Calu3 (cell line): ENCODE measurements around the gene TM4SF4. TPM values are rescaled to one million over a fixed set of nuclear protein-coding genes. Genes with fewer than 3 reads are reported as not detected.

ENCODE experiments used
- BruUV-seq: library from RNA; stranded (reverse); fragments of 400-500 nt; replicated peaks from 2 replicates; lab custom pipeline; 2021; lab: Mats Ljungman, UMichigan
- CTCF ChIA-PET: fragments of 300-600 bp; sonication (Branson Sonifier 250); formaldehyde crosslinking; loops from one replicate; lab custom pipeline; 2022; ENCODE audit warnings: antibody characterized with exemption; lab: Charles Lee
- DNase-seq: peaks from one replicate; pipeline ENCODE4 v3.0.0; 2022
- H3K27ac Mint-ChIP-seq: one replicate; pipeline ENCODE4 v1.8.0; 2022; ENCODE audit warnings: mixed read lengths; ENCODE audit not compliant: unreplicated experiment
- H3K27me3 Mint-ChIP-seq: one replicate; pipeline ENCODE4 v1.8.0; 2022; ENCODE audit warnings: mixed read lengths; ENCODE audit not compliant: unreplicated experiment
- H3K36me3 Mint-ChIP-seq: one replicate; pipeline ENCODE4 v1.8.0; 2022; ENCODE audit warnings: mild to moderate bottlenecking, moderate library complexity, mixed read lengths; ENCODE audit not compliant: insufficient read depth, unreplicated experiment
- H3K4me1 Mint-ChIP-seq: one replicate; pipeline ENCODE4 v1.8.0; 2022; ENCODE audit warnings: mild to moderate bottlenecking, low read depth, mixed read lengths; ENCODE audit not compliant: unreplicated experiment
- H3K4me3 Mint-ChIP-seq: one replicate; pipeline ENCODE4 v1.8.0; 2022; ENCODE audit warnings: mild to moderate bottlenecking, low read depth, moderate library complexity, mixed read lengths; ENCODE audit not compliant: unreplicated experiment
- H3K9me3 Mint-ChIP-seq: one replicate; pipeline ENCODE4 v1.8.0; 2022; ENCODE audit warnings: low read depth, mixed read lengths; ENCODE audit not compliant: unreplicated experiment
- intact Hi-C: fragments of 100-400 bp; cut with micrococcal nuclease; formaldehyde crosslinking; loops from one replicate; pipeline ENCODE4 v1.10.0; 2022; ENCODE audit not compliant: unreplicated experiment
- total RNA-seq: library from RNA; stranded (reverse); gene quantifications from 2 replicates; pipeline ENCODE4 v1.2.3, GENCODE V29; 2022
- TF ChIP-seq, protein P1 (sequence below): fragments of 200-600 bp; IDR thresholded peaks from one replicate; pipeline ENCODE4 v1.8.0; 2022; ENCODE audit warnings: antibody characterized with exemption; ENCODE audit not compliant: unreplicated experiment

The TM4SF4 gene
- total RNA-seq, 1 experiment from 2014 or later, result 257 TPM

DNA sequence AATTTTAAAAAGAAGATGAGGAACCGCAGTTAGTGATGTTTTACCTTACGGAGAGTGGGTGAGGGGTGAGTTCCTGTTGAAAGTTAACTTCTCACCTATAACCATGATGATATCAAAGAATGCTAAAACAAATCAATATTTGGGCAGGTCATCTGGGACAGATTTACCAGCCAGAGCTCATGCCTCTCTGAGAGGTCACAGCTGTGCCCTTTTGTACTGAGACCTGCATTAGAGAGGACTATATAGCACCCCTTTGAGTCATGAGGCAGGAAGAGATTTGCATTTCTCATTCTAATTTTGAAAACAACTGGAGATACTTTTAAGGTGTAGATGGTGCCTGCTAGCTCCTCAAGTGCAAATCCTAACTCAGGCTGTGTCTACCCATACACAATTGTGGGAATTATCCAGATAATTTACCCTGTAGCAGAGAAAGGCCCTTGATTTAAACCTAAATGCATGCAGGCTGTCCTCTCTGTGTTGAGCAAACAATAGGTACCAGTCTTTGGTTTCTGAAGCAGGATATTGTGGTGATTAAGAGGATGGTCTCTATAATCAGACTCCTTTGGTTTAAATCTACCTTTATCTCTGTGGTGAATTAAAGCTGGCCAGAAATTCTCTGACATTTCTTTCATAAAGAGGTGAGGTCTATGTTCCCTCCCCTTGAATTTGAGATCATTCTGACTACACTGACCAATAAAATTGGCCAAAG lies 5.8 kb upstream of the TM4SF4 start:
- intact Hi-C loops, result no loop called here
- Mint-ChIP-seq H3K27ac (peak overlapping the region; percentile 87), H3K36me3 (peaks cover 19% of the 10 kb centered on the region), H3K4me3 (peak overlapping the region; percentile 50), H3K9me3 (peaks cover 4% of the 10 kb centered on the region), H3K27me3 (no peaks in the 10 kb centered on the region), H3K4me1 (peaks cover 69% of the 10 kb centered on the region)
- DNase-seq, result peak; percentile 64
- CTCF ChIA-PET, result interaction anchor here (1.1 to 1.4 kb wide), 5 partner anchors 11 to 84 kb away, joined by 3 to 7 read pairs (median 4); no protein-coding TSS in a partner anchor
- TF ChIP-seq, protein P1, sequence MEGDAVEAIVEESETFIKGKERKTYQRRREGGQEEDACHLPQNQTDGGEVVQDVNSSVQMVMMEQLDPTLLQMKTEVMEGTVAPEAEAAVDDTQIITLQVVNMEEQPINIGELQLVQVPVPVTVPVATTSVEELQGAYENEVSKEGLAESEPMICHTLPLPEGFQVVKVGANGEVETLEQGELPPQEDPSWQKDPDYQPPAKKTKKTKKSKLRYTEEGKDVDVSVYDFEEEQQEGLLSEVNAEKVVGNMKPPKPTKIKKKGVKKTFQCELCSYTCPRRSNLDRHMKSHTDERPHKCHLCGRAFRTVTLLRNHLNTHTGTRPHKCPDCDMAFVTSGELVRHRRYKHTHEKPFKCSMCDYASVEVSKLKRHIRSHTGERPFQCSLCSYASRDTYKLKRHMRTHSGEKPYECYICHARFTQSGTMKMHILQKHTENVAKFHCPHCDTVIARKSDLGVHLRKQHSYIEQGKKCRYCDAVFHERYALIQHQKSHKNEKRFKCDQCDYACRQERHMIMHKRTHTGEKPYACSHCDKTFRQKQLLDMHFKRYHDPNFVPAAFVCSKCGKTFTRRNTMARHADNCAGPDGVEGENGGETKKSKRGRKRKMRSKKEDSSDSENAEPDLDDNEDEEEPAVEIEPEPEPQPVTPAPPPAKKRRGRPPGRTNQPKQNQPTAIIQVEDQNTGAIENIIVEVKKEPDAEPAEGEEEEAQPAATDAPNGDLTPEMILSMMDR, result no peak
- BruUV-seq, result no TSS peak

DNA sequence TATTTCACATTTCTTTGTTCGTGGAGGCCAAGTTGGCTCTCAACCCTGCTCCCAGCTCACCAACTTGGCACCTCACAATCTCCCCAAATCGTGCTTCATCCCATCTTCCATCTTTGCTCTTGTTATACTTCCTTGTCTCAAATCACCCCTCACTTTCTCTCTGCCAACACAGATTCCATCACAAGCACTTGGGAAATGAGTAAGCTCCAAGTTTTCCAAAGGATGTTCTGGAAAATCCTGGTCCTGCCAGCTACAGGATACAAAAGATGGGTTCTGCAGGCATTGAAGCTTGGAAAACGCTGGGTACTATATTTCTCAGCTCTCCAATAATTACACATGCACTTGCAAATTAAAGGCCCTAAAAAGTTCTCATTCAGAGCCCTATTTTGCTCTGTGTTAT lies 4.1 kb upstream of the TM4SF4 start:
- no peaks in the 10 kb centered on the region for H3K27me3 Mint-ChIP-seq
- CTCF ChIA-PET, result interaction anchor here (1.0 kb wide), 1 partner anchor 69 kb away, joined by 4 read pairs; no protein-coding TSS in a partner anchor
- H3K4me1 Mint-ChIP-seq, result peaks cover 84% of the 10 kb centered on the region
- H3K36me3 Mint-ChIP-seq, result peaks cover 36% of the 10 kb centered on the region
- BruUV-seq, result no TSS peak
- H3K9me3 Mint-ChIP-seq, result no peaks in the 10 kb centered on the region
- DNase-seq, result no peak
- TF ChIP-seq, protein P1, result no peak
- peak overlapping the region; percentile 99 for H3K27ac Mint-ChIP-seq
- H3K4me3 Mint-ChIP-seq, result no peak overlapping the region
- intact Hi-C loops, result no loop called here

DNA sequence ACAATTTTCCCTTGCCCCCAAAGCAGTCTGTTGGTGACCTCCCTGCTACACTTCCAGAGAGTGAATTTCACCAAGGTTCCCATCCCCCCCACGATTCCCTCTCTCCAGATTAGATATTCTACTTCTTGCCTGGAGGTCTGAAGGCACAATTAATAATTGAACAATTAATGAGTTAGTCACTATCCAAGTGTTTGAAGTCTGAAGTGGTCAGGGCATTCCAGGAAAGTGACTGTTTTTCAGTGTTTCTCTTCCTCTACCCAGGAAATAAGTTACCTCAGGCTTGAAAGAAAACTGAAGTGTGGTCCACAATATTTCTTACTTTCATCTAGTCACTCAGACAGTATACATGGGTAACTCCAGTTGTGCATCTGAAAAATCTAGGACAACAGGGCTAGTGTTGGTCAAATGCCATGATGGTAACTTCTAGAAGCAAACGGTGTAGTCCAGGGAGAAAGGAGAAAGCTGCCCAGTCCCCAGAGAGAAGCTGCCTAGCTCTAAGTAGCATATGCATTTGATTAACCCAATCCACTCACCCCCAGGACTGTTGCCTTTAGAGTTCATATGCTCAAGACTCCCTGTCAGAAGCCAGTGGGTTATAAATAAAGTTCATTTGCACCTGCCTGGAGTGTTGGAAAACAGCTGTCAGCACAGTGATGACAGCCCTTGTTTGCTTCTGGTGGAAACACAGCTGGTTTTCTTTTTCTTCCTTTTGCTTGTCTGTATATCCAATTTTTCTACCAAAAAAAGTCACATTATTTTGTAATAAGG lies 2.3 kb upstream of the TM4SF4 start:
- DNase-seq, result peak; percentile 73
- peaks cover 93% of the 10 kb centered on the region for H3K4me1 Mint-ChIP-seq
- H3K36me3 Mint-ChIP-seq, result peaks cover 55% of the 10 kb centered on the region
- H3K27ac Mint-ChIP-seq, result peak overlapping the region; percentile 99
- TF ChIP-seq, protein P1, result no peak
- H3K4me3 Mint-ChIP-seq, result peak overlapping the region; percentile 19
- intact Hi-C loops, result loop anchor here (2.0 kb wide), 1 partner anchor 29 kb away; no protein-coding TSS in a partner anchor
- no peaks in the 10 kb centered on the region for H3K9me3 Mint-ChIP-seq
- BruUV-seq, result no TSS peak
- no peaks in the 10 kb centered on the region for H3K27me3 Mint-ChIP-seq
- CTCF ChIA-PET, result interaction anchor here (0.6 to 6.0 kb wide), 3 partner anchors 8 to 84 kb away, joined by 3 to 44 read pairs (median 3); no protein-coding TSS in a partner anchor

DNA sequence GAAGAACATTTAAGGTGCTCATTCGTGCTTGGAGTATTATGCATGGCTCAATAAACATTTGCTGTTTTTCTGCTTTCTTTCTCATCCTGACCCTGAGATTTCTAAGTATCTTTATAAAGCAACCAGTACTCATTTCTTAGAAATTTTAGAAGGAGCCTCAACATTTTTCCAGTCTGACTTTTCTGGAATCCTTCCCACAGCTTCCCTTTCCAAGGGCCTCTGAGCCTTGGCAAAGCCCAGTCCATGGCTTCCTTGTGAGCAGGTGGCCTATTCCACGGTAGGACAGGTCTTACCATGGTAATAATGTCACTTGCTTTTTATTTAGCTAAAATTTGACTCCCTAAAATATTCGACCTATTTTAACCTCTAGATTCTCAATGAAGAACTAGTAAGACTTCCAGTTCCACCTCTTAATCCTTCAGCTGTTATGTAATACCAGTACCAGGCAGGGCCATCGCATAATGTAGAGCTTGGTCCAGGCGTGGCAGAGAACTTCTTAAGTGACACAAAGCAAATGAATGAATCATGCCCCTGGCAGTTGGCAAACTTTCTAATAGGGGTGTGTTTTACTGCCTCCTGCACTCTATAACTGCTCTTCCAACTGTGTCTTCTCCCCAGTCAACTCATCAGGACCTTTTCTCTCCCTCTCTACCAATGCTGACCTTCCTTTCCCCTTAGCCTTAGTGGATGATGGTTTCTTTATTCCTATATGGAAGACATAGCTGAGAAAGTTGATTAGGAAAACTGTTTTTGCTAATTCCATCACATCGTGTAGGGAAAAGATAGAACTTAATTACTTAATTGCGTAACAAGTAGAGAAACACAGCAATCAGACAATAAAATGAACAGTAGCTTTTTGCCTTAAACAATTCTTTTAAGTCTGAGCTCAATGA lies 894 bp upstream of the TM4SF4 start:
- CTCF ChIA-PET, result interaction anchor here (0.6 to 6.0 kb wide), 20 partner anchors 9 to 312 kb away, joined by 3 to 44 read pairs (median 4); partner anchors contain the start of gene TM4SF1

More for the DNA sequence above, 894 bp upstream of the TM4SF4 start:
- intact Hi-C loops, result loop anchor here (1.0 to 2.0 kb wide), 2 partner anchors 31 to 72 kb away; no protein-coding TSS in a partner anchor
- no peaks in the 10 kb centered on the region for H3K27me3 Mint-ChIP-seq
- H3K4me3 Mint-ChIP-seq, result peak overlapping the region; percentile 77
- TF ChIP-seq, protein P1, result no peak
- H3K4me1 Mint-ChIP-seq, result peaks cover 82% of the 10 kb centered on the region
- TSS peak; percentile 26 for BruUV-seq
- H3K36me3 Mint-ChIP-seq, result peaks cover 61% of the 10 kb centered on the region
- DNase-seq, result peak; percentile 93
- H3K9me3 Mint-ChIP-seq, result no peaks in the 10 kb centered on the region
- peak overlapping the region; percentile 99 for H3K27ac Mint-ChIP-seq
